NCI-H446 treated with DMSO at 0.1 percent for 48 hours (cell line): Measurements from ENCODE around the gene RPS17.

Source experiments
- DNase-seq: peaks from one replicate; lab custom pipeline; 2025; lab: John Stamatoyannopoulos, UW

Gene RPS17

DNA sequence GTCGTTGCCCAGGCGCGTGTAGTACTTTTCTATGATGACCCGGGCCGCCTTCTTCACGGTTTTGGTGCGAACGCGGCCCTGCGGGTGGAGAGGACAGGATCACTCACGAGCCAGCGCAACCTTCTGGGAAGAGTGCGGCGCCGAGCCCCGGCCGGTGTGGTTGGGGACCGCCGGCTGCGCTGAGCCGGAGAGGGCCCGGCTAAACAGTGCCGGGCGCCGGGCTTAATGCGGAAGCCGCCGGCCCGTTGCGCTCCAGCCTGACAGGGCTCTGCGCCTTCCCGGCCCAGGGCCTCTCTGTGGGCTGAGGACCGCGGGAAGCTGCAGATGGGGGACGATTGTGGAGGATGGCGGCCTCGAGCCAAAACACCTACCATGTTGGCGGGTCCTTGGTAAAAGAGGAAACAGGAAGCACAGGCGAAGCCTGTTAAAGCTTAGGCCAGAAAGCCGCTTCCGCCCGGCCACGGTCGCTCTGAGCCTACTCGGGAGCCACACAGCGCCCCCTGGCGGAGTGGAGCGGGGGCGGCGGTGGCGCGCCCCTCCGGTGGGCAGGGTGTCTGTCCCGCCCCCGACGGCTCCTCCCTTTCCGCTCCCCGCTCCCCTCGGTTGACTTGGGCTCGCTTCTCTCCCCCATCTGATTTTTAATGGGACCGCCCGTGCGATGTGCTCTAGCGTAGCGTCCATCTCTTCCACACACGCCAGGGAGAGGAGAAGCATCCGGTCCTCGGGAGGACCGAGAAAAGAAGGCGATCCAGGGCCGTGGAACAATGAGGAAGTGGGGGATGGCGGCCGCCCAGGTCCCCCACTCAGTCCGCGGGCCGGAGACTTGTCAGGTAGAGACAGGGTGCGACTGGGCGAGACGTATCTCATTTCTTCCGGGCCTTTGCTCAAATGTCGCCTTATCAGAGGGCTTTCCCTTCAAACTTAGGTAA is at the start of gene RPS17:
Gene RPS17, minus strand, starts transcription at position 403 of the 929 bp plus-strand sequence. Its CDS starts 29 bp downstream, at position 374.
- no peak for DNase-seq

DNA sequence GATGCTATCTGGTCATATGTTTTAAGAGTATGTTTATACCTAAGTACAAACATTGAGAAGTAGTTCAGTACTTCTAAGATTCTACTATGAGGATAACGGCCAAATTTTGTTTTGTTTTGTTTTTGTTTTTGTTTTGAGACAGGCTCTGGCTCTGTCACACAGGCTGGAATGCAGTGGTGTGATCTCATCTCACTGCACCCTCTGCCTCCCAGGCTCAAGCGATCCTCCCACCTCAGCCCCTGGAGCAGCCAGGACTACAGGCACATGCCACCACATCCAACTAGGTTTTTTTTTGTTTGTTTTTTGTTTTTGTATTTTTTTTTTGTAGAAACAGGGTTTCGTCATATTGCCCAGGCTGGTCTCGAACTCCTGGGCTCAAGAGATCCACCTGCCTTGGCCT is 47.5 kb upstream of the RPS17 start:
- DNase-seq = no peak

DNA sequence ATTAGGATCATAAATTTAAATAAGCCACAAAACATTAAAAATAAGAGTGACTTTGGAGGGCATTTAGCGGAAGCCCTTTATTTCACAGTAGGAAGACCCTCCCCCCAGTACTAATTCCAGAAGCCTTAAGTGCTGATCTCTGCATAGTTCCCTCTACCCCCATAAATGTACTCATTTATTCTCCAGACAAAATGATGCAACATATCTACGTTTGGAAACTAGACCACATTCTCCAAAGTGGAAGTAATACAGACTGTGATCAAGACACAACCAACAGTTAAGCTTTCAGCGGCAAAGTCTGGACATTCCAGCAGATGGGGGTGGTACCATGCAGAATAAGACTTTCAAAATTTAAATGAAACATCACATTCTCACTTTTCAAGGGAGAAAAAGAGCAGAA is 44.8 kb upstream of the RPS17 start:
- no peak for DNase-seq

DNA sequence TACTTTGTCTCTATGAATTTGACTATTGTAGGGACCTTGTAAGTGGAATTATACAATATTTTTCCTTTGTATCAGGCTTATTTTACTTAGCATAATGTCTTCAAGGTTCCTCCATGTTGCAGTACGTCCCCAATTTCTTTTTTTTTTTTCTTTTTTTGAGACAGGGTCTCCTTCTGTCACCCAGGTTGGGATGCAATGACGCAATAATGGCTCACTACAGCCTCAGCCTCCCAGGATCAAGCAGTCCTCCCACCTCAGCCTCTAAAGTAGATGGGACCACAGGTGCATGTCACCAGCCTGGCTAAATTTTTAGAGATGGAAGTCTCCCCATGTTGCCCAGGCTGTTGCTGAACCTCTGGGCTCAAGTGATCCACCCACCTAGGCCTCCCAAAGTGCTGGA is 40.5 kb upstream of the RPS17 start:
- DNase-seq = no peak

DNA sequence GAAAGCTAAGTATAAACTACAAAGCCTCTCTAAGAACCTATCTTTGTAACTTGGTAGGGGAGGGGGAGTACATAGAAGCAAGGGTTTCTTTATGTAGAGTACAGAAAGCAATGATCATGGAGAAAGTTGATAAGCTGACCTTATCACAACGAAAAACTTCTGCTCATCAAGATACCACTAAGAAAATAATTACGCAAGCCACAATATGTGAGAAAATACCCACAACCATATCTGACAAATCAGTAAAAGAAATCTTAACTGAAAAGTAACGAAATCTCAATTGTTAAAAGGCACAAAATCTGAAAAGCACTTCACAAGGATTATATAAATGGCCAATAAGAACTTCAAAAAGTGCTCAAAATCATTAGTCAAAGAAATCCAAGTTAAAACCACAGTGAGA is 35.1 kb upstream of the RPS17 start:
- no peak for DNase-seq

DNA sequence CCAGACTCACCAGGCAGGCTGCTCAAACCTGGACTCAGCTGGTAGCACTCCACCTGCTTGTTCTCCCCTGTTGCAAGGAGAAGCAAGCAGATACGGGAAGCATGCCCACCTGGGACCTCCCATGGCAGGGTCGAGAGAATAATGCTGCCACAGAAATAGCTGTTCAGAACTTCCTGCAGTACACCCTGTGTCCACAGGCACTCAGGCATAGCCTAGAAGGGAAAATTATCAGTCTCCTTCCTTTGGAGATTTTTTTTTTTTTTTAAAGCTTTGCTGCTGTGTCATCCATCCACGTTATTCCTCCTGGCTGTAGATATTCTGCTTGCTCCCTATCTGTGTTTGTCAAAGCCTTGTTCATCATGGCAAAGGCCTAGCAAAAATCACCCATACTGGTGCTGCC is 32.7 kb upstream of the RPS17 start:
- no peak for DNase-seq

- DNase-seq = no peak
Observed at GRCh38 chr15:82572311-82572710, 32.1 kb upstream of the RPS17 start.

- peak; percentile 78 for DNase-seq
Observed at GRCh38 chr15:82571722-82572222, 31.5 kb upstream of the RPS17 start.

- no peak for DNase-seq
Observed at GRCh38 chr15:82570721-82571508, 30.7 kb upstream of the RPS17 start.

GRCh38 chr15:82569834-82570233 is 29.6 kb upstream of the RPS17 start:
- no peak for DNase-seq

- no peak for DNase-seq
Observed at GRCh38 chr15:82568986-82569385, 28.7 kb upstream of the RPS17 start.

GRCh38 chr15:82567661-82568060 is 27.4 kb upstream of the RPS17 start:
- DNase-seq = no peak

GRCh38 chr15:82566690-82567089 is 26.4 kb upstream of the RPS17 start:
- no peak for DNase-seq

- no peak for DNase-seq
Observed at GRCh38 chr15:82558502-82558901, 18.2 kb upstream of the RPS17 start.

- no peak for DNase-seq
Observed at GRCh38 chr15:82556315-82557035, 16.2 kb upstream of the RPS17 start.

GRCh38 chr15:82554849-82555248 is 14.6 kb upstream of the RPS17 start:
- no peak for DNase-seq

DNA sequence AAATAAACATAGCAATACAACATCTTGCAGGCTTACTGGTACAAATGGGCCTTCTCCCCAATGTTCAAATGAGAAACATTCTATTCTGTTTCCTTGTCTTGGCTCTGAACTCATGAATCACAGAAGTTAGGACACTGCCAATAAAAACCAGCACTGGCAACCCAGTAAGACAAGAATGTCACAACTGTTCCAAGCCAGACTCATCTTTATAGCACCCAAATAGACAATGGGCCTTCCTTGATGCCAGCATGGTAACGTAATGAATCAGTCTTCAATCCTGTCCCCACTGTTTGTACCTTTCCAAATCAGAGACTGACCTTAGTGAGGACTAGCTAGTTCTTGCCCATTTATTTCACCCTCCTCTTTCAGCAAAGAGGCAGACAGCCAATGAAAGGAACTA is 14.1 kb upstream of the RPS17 start:
- no peak for DNase-seq

GRCh38 chr15:82553846-82554245 is 13.6 kb upstream of the RPS17 start:
- no peak for DNase-seq

DNA sequence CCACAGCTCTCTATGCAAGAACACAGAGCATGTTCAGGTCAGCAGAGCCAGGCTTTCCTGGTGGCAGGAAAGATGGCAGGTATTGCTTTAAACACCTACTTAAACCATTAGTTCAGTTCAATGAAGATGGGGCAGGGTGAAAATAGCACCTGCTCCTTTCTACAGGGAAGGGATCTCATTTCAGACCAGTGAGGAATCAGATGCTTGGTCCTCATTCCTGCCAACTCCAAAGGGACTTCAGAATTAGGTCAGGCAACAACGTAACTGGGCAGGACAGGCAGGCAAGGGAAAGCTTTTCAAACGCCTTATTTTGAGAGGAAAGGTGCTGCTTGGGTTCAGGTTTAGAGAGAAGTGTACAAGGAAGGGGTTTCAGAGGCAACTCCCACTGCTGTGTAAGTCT is 12.6 kb upstream of the RPS17 start:
- DNase-seq = no peak

GRCh38 chr15:82551646-82552247 is 11.5 kb upstream of the RPS17 start:
- no peak for DNase-seq

DNA sequence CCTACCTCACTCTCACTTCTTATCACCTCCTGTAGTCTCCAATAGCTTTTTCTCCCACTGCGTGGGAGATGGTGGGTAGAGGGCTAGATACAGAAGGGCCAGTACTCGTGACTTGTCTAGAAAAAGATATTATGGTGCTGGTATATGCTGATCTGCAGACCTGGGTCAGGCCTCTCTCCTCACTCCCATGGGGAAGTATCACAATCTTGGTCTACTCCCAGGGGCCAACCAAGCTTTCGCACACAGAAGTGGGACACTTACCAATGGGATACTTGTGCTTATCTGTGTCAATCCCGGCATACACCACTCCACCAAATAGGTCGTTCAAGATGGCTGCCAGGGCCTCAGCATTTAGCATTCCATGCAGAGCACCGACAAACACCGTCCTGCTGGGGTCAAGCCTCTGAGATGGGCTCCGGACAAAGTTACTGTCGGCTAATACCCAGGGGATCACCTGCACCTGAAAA is 9.0 kb upstream of the RPS17 start:
- DNase-seq = no peak

DNA sequence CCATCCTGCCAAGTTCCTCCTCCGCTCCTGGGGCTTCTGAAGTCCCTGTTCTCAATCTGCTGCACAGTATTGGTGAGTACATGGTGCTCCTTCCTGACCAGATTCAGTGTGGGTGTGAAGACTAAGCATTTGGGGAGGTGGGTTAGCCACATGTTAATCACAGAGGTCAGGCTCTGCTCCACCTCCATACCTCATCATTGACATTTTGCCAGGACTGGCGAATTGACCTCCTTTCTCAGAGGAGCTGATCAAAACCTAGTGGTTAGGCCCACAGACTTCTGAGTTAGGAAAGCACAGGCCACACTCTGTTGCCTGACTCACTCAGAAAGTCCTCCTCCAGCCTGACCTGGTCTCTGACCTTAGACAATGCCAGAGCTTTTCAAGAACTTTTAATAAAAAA is 8.4 kb upstream of the RPS17 start:
- no peak for DNase-seq
